ENCODE results near the gene BZW2. TPM values are rescaled to one million over a fixed set of nuclear protein-coding genes. Genes with fewer than 3 reads are reported as not detected.

BZW2 gene
- total RNA-seq, 2 experiments from 2014 or later = 118 to 122 TPM

- no peak for DNase-seq
- H3K9me3 Mint-ChIP-seq = no peaks in the 10 kb centered on the region
- H3K27me3 Mint-ChIP-seq (ENCODE audit: low read depth) = no peaks in the 10 kb centered on the region
- CTCF ChIA-PET = interaction anchor here (0.9 kb wide), 1 partner anchor 9 kb away, joined by 3 read pairs; no protein-coding TSS in a partner anchor
- intact Hi-C loops (cut with micrococcal nuclease) = no loop called here
- no peaks in the 10 kb centered on the region for H3K4me1 Mint-ChIP-seq (ENCODE audit: low read depth)
- no peak overlapping the region for H3K27ac Mint-ChIP-seq
- H3K4me3 Mint-ChIP-seq = no peak overlapping the region
- H3K36me3 Mint-ChIP-seq (ENCODE audit: low read depth) = peaks cover 15% of the 10 kb centered on the region
Observed at GRCh38 chr7:16626388-16626787, 19.6 kb upstream of the BZW2 start.

- Mint-ChIP-seq H3K27ac (no peak overlapping the region), H3K36me3 (ENCODE audit: low read depth) (peaks cover 12% of the 10 kb centered on the region), H3K4me3 (no peak overlapping the region), H3K4me1 (ENCODE audit: low read depth) (no peaks in the 10 kb centered on the region), H3K27me3 (ENCODE audit: low read depth) (no peaks in the 10 kb centered on the region), H3K9me3 (no peaks in the 10 kb centered on the region)
- no peak for DNase-seq
- intact Hi-C loops (cut with micrococcal nuclease) = no loop called here
- CTCF ChIA-PET = interaction anchor here (0.7 to 0.9 kb wide), 2 partner anchors 8 to 18 kb away, joined by 3 read pairs; partner anchors contain the start of genes ANKMY2 and BZW2
Observed at GRCh38 chr7:16627236-16627635, 18.7 kb upstream of the BZW2 start.

- intact Hi-C loops (cut with micrococcal nuclease) = no loop called here
- Mint-ChIP-seq H3K4me1 (ENCODE audit: low read depth) (no peaks in the 10 kb centered on the region), H3K36me3 (ENCODE audit: low read depth) (peaks cover 10% of the 10 kb centered on the region), H3K9me3 (no peaks in the 10 kb centered on the region), H3K27ac (no peak overlapping the region), H3K4me3 (no peak overlapping the region), H3K27me3 (ENCODE audit: low read depth) (no peaks in the 10 kb centered on the region)
- CTCF ChIA-PET = interaction anchor here (0.6 kb wide), 1 partner anchor 17 kb away, joined by 3 read pairs; no protein-coding TSS in a partner anchor
- no peak for DNase-seq
Observed at GRCh38 chr7:16630654-16631053, 15.3 kb upstream of the BZW2 start.

GRCh38 chr7:16634271-16634738, 11.7 kb upstream of the BZW2 start:
- no peaks in the 10 kb centered on the region for H3K27me3 Mint-ChIP-seq (ENCODE audit: low read depth)
- no peak for DNase-seq
- peaks cover 14% of the 10 kb centered on the region for H3K36me3 Mint-ChIP-seq (ENCODE audit: low read depth)
- no peaks in the 10 kb centered on the region for H3K4me1 Mint-ChIP-seq (ENCODE audit: low read depth)
- no peak overlapping the region for H3K4me3 Mint-ChIP-seq
- CTCF ChIA-PET = no interaction called here
- no peaks in the 10 kb centered on the region for H3K9me3 Mint-ChIP-seq
- no peak overlapping the region for H3K27ac Mint-ChIP-seq
- intact Hi-C loops (cut with micrococcal nuclease) = no loop called here

- H3K4me3 Mint-ChIP-seq = no peak overlapping the region
- no peak overlapping the region for H3K27ac Mint-ChIP-seq
- no peaks in the 10 kb centered on the region for H3K27me3 Mint-ChIP-seq (ENCODE audit: low read depth)
- H3K4me1 Mint-ChIP-seq (ENCODE audit: low read depth) = no peaks in the 10 kb centered on the region
- peaks cover 14% of the 10 kb centered on the region for H3K36me3 Mint-ChIP-seq (ENCODE audit: low read depth)
- no peaks in the 10 kb centered on the region for H3K9me3 Mint-ChIP-seq
- no peak for DNase-seq
- intact Hi-C loops (cut with micrococcal nuclease) = no loop called here
- CTCF ChIA-PET = no interaction called here
Observed at GRCh38 chr7:16636555-16637101, 9.4 kb upstream of the BZW2 start.

- Mint-ChIP-seq H3K27ac (no peak overlapping the region), H3K9me3 (no peaks in the 10 kb centered on the region), H3K36me3 (ENCODE audit: low read depth) (peaks cover 14% of the 10 kb centered on the region), H3K4me1 (ENCODE audit: low read depth) (no peaks in the 10 kb centered on the region), H3K4me3 (no peak overlapping the region), H3K27me3 (ENCODE audit: low read depth) (no peaks in the 10 kb centered on the region)
- no peak for DNase-seq
- CTCF ChIA-PET = no interaction called here
- intact Hi-C loops (cut with micrococcal nuclease) = no loop called here
Observed at GRCh38 chr7:16637379-16637778, 8.6 kb upstream of the BZW2 start.

GRCh38 chr7:16638282-16639280, 7.4 kb upstream of the BZW2 start:
- no peaks in the 10 kb centered on the region for H3K9me3 Mint-ChIP-seq
- no peak overlapping the region for H3K27ac Mint-ChIP-seq
- H3K27me3 Mint-ChIP-seq (ENCODE audit: low read depth) = no peaks in the 10 kb centered on the region
- no peak overlapping the region for H3K4me3 Mint-ChIP-seq
- H3K4me1 Mint-ChIP-seq (ENCODE audit: low read depth) = peaks cover 6% of the 10 kb centered on the region
- CTCF ChIA-PET = no interaction called here
- no peak for DNase-seq
- intact Hi-C loops (cut with micrococcal nuclease) = no loop called here
- H3K36me3 Mint-ChIP-seq (ENCODE audit: low read depth) = peaks cover 14% of the 10 kb centered on the region

- CTCF ChIA-PET = interaction anchor here (0.6 to 1.2 kb wide), 3 partner anchors 23 to 37 kb away, joined by 3 to 4 read pairs (median 3); no protein-coding TSS in a partner anchor
- intact Hi-C loops (cut with micrococcal nuclease) = no loop called here
- no peak for DNase-seq
- H3K9me3 Mint-ChIP-seq = no peaks in the 10 kb centered on the region
- peak overlapping the region; percentile 97 for H3K4me3 Mint-ChIP-seq
- peaks cover 9% of the 10 kb centered on the region for H3K36me3 Mint-ChIP-seq (ENCODE audit: low read depth)
- H3K27me3 Mint-ChIP-seq (ENCODE audit: low read depth) = no peaks in the 10 kb centered on the region
- H3K27ac Mint-ChIP-seq = no peak overlapping the region
- peaks cover 40% of the 10 kb centered on the region for H3K4me1 Mint-ChIP-seq (ENCODE audit: low read depth)
Observed at GRCh38 chr7:16644157-16644556, 1.8 kb upstream of the BZW2 start.

GRCh38 chr7:16644636-16645592, 1.1 kb upstream of the BZW2 start:
- peak overlapping the region; percentile 95 for H3K27ac Mint-ChIP-seq

GRCh38 chr7:16646472-16647072, 591 bp downstream of the BZW2 start:
- intact Hi-C loops (cut with micrococcal nuclease) = loop anchor here (1.0 to 5.0 kb wide), 7 partner anchors 66 to 1293 kb away; partner anchors contain the start of genes AHR and TSPAN13
- Mint-ChIP-seq H3K4me3 (peak overlapping the region; percentile 97), H3K27ac (peak overlapping the region; percentile 95), H3K4me1 (ENCODE audit: low read depth) (peaks cover 57% of the 10 kb centered on the region), H3K27me3 (ENCODE audit: low read depth) (no peaks in the 10 kb centered on the region), H3K36me3 (ENCODE audit: low read depth) (peaks cover 16% of the 10 kb centered on the region), H3K9me3 (no peaks in the 10 kb centered on the region)
- CTCF ChIA-PET = interaction anchor here (1.3 kb wide), 1 partner anchor 10 kb away, joined by 5 read pairs; no protein-coding TSS in a partner anchor
- DNase-seq = peak; percentile 24

More at GRCh38 chr7:16644636-16645592, 1.1 kb upstream of the BZW2 start:
- intact Hi-C loops (cut with micrococcal nuclease) = loop anchor here (1.0 to 5.0 kb wide), 4 partner anchors 25 to 512 kb away; no protein-coding TSS in a partner anchor
- H3K36me3 Mint-ChIP-seq (ENCODE audit: low read depth) = peaks cover 10% of the 10 kb centered on the region
- no peaks in the 10 kb centered on the region for H3K27me3 Mint-ChIP-seq (ENCODE audit: low read depth)
- H3K4me1 Mint-ChIP-seq (ENCODE audit: low read depth) = peaks cover 46% of the 10 kb centered on the region
- no peaks in the 10 kb centered on the region for H3K9me3 Mint-ChIP-seq
- CTCF ChIA-PET = interaction anchor here (0.6 to 1.2 kb wide), 4 partner anchors 17 to 34 kb away, joined by 3 to 4 read pairs (median 3); no protein-coding TSS in a partner anchor
- DNase-seq = peak; percentile 64
- peak overlapping the region; percentile 97 for H3K4me3 Mint-ChIP-seq

GRCh38 chr7:16647435-16647960, 1.5 kb downstream of the BZW2 start:
- intact Hi-C loops (cut with micrococcal nuclease) = loop anchor here (2.0 to 5.0 kb wide), 3 partner anchors 65 to 510 kb away; no protein-coding TSS in a partner anchor
- peak overlapping the region; percentile 37 for H3K27ac Mint-ChIP-seq
- H3K4me1 Mint-ChIP-seq (ENCODE audit: low read depth) = peaks cover 66% of the 10 kb centered on the region
- peak overlapping the region; percentile 97 for H3K4me3 Mint-ChIP-seq
- CTCF ChIA-PET = interaction anchor here (0.6 to 1.3 kb wide), 4 partner anchors 9 to 133 kb away, joined by 3 to 5 read pairs (median 3); no protein-coding TSS in a partner anchor
- no peaks in the 10 kb centered on the region for H3K27me3 Mint-ChIP-seq (ENCODE audit: low read depth)
- DNase-seq = no peak
- peaks cover 21% of the 10 kb centered on the region for H3K36me3 Mint-ChIP-seq (ENCODE audit: low read depth)
- no peaks in the 10 kb centered on the region for H3K9me3 Mint-ChIP-seq

Measured in activated naive CD4-positive, alpha-beta T cell treated with anti-CD3 and anti-CD28 coated beads for 36 hours (primary cell).